OCI-LY3 (cell line): ENCODE measurements around the gene GMPS.

Experiments
- H2AFZ ChIP-seq: fragments of 200-600, 300-600 bp; shearing (Covaris generic); 2 replicates; pipeline ENCODE4 v1.6.0; 2014; ENCODE audit warnings: antibody characterized with exemption, low read depth, low read length
- H3K27ac ChIP-seq: fragments of 200-600, 300-600 bp; sonication (generic); 2 replicates; pipeline ENCODE4 v1.5.1; 2014; ENCODE audit warnings: mild to moderate bottlenecking, low read length, moderate library complexity, mixed read lengths
- H3K27me3 ChIP-seq: fragments of 200-600, 300-600 bp; sonication (generic); 2 replicates; pipeline ENCODE4 v1.6.1; 2014; ENCODE audit warnings: low read depth, low read length, mixed read lengths
- H3K36me3 ChIP-seq: fragments of 200-600, 300-600 bp; sonication (generic); replicated peaks from 2 replicates; pipeline ENCODE3; 2014; ENCODE audit warnings: low read depth, low read length, mixed read lengths
- H3K4me1 ChIP-seq: fragments of 300-600, 200-600 bp; sonication (generic); 2 replicates; pipeline ENCODE4 v1.6.1; 2014; ENCODE audit warnings: low read length, mixed read lengths
- H3K4me2 ChIP-seq: fragments of 200-600, 300-600 bp; sonication (generic); 2 replicates; pipeline ENCODE4 v1.6.1; 2014; ENCODE audit warnings: low read length, mixed read lengths
- H3K4me3 ChIP-seq: fragments of 300-600, 200-600 bp; sonication (generic); 2 replicates; pipeline ENCODE4 v1.5.1; 2014; ENCODE audit warnings: antibody characterized with exemption, mild to moderate bottlenecking, low read length, moderate library complexity
- H3K79me2 ChIP-seq: fragments of 300-600, 200-600 bp; shearing (Covaris generic); 2 replicates; pipeline ENCODE4 v1.6.1; 2014; ENCODE audit warnings: mild to moderate bottlenecking, low read length, mixed read lengths
- H3K9ac ChIP-seq: fragments of 300-600, 200-600 bp; shearing (Covaris generic); 2 replicates; pipeline ENCODE4 v1.6.0; 2014; ENCODE audit warnings: mild to moderate bottlenecking, low read length, moderate library complexity
- H3K9me3 ChIP-seq: fragments of 200-600, 300-600 bp; shearing (Covaris generic); 2 replicates; pipeline ENCODE4 v1.6.1; 2014; ENCODE audit warnings: low read length, mixed read lengths; ENCODE audit not compliant: insufficient read depth
- H4K20me1 ChIP-seq: fragments of 200-600, 300-600 bp; sonication (generic); 2 replicates; pipeline ENCODE4 v1.6.1; 2016; ENCODE audit warnings: low read length, mixed read lengths; ENCODE audit not compliant: insufficient read depth
- EZH2phosphoT487 ChIP-seq: fragments of 200-600 bp; shearing (Covaris generic); IDR thresholded peaks from 2 replicates; pipeline ENCODE4 v1.6.1; 2018; ENCODE audit warnings: antibody characterized with exemption, mixed run types, low read depth
- TF ChIP-seq, protein P1 (sequence below): fragments of 200-600, 300-600 bp; sonication (generic); IDR thresholded peaks from 2 replicates; pipeline ENCODE4 v1.5.1; 2014; ENCODE audit warnings: antibody characterized with exemption, low read length, low read depth

GMPS gene

DNA sequence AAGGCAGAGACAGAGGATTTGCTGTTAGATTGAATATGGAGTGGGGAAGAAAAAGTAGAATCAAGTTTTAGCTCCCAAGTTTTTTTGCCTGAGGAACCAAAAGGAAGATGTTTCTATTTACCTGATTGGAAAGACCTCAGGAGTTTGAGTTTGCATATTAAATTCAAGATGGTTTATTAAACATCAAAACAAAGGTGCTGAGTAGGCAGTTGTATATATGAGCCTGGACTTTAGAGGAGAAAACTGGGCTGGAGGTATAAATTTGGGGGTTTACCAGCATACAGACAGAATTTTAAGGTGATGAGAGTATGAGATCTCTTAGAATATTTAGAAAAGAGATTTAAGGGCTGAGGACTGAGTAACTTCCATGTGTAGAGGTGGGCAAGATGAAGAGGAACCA lies 38.2 kb downstream of the GMPS start:
- TF ChIP-seq, protein P1, sequence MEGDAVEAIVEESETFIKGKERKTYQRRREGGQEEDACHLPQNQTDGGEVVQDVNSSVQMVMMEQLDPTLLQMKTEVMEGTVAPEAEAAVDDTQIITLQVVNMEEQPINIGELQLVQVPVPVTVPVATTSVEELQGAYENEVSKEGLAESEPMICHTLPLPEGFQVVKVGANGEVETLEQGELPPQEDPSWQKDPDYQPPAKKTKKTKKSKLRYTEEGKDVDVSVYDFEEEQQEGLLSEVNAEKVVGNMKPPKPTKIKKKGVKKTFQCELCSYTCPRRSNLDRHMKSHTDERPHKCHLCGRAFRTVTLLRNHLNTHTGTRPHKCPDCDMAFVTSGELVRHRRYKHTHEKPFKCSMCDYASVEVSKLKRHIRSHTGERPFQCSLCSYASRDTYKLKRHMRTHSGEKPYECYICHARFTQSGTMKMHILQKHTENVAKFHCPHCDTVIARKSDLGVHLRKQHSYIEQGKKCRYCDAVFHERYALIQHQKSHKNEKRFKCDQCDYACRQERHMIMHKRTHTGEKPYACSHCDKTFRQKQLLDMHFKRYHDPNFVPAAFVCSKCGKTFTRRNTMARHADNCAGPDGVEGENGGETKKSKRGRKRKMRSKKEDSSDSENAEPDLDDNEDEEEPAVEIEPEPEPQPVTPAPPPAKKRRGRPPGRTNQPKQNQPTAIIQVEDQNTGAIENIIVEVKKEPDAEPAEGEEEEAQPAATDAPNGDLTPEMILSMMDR, result no peak
- no peak for TF ChIP-seq EZH2phosphoT487
- Histone ChIP-seq H3K9ac (no peak overlapping the region), H3K27ac (no peak overlapping the region), H3K9me3 (no peaks in the 10 kb centered on the region), H3K4me1 (no peaks in the 10 kb centered on the region), H3K79me2 (no peaks in the 10 kb centered on the region), H3K4me2 (no peak overlapping the region), H4K20me1 (no peaks in the 10 kb centered on the region), H2AFZ (no peak overlapping the region), H3K27me3 (no peaks in the 10 kb centered on the region), H3K4me3 (no peak overlapping the region), H3K36me3 (peaks cover 64% of the 10 kb centered on the region)

DNA sequence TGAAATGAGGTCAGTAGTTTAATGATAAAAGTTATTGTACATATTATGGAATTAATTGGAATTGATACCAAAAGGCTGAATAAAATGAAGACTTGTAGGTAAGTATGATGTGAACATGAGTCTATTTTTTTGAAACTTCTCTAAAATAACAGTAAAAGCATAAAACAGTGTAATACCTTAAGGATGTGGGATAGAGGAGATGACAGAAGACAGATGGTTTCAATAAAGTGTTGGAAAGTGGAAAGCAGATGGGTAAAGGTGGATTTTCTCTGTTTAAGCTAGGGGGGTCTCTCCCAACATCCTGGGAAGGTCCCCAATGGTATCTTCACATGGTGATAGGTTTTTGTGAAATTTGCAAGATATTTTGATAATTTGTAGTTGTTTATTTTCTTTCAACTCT lies 41.6 kb downstream of the GMPS start:
- Histone ChIP-seq H3K4me2 (no peak overlapping the region), H3K27me3 (no peaks in the 10 kb centered on the region), H3K4me3 (no peak overlapping the region), H3K9ac (no peak overlapping the region), H3K9me3 (no peaks in the 10 kb centered on the region), H3K79me2 (no peaks in the 10 kb centered on the region), H4K20me1 (no peaks in the 10 kb centered on the region), H3K36me3 (peaks cover 60% of the 10 kb centered on the region), H2AFZ (no peak overlapping the region), H3K27ac (no peak overlapping the region), H3K4me1 (no peaks in the 10 kb centered on the region)
- TF ChIP-seq, protein P1, result no peak
- TF ChIP-seq EZH2phosphoT487, result no peak

- Histone ChIP-seq H3K79me2 (no peaks in the 10 kb centered on the region), H3K4me1 (no peaks in the 10 kb centered on the region), H2AFZ (no peak overlapping the region), H3K27ac (no peak overlapping the region), H3K9ac (no peak overlapping the region), H4K20me1 (no peaks in the 10 kb centered on the region), H3K4me3 (no peak overlapping the region), H3K36me3 (peaks cover 57% of the 10 kb centered on the region), H3K27me3 (no peaks in the 10 kb centered on the region), H3K9me3 (no peaks in the 10 kb centered on the region), H3K4me2 (no peak overlapping the region)
- TF ChIP-seq, protein P1, result no peak
- TF ChIP-seq EZH2phosphoT487, result no peak
Observed at GRCh38 chr3:155912579-155913190, 42.2 kb downstream of the GMPS start.

GRCh38 chr3:155917781-155918180 lies 47.3 kb downstream of the GMPS start:
- Histone ChIP-seq H3K4me3 (no peak overlapping the region), H2AFZ (no peak overlapping the region), H3K4me2 (no peak overlapping the region), H3K27me3 (no peaks in the 10 kb centered on the region), H3K36me3 (peaks cover 40% of the 10 kb centered on the region), H3K9ac (no peak overlapping the region), H3K79me2 (no peaks in the 10 kb centered on the region), H3K4me1 (no peaks in the 10 kb centered on the region), H3K27ac (no peak overlapping the region), H3K9me3 (no peaks in the 10 kb centered on the region), H4K20me1 (no peaks in the 10 kb centered on the region)
- TF ChIP-seq EZH2phosphoT487, result no peak
- TF ChIP-seq, protein P1, result no peak
